Kidney (tissue), 14 donors: ENCODE data around the gene LYRM2. TPM values are rescaled to one million over a fixed set of nuclear protein-coding genes. Genes with fewer than 3 reads are reported as not detected.

Source experiments
- DNase-seq, 5 donors: peaks; one replicate each; pipeline ENCODE4 v3.0.0-alpha.2; 2013 to 2020
- FAIRE-seq: peaks from 2 replicates; lab custom pipeline; 2012; peaks lifted over from hg19 to GRCh38; lab: Jason Lieb, UNC
- H3K27ac ChIP-seq, 2 donors: one replicate each; pipeline ENCODE4 v1.7.0; 2013; ENCODE audit warnings: low read depth in 2 of 2, low read length in 2 of 2, inconsistent platforms in 1 of 2
- H3K27me3 ChIP-seq: one replicate; pipeline ENCODE4 v1.7.1; 2013; ENCODE audit warnings: low read length, inconsistent platforms; ENCODE audit not compliant: control insufficient read depth, insufficient read depth
- H3K36me3 ChIP-seq, 3 donors: one replicate each; pipeline versions ENCODE4 v1.7.0 to v1.7.1; 2013; ENCODE audit warnings: low read length in 3 of 3, control low read depth in 1 of 3, inconsistent platforms in 1 of 3; ENCODE audit not compliant: insufficient read depth in 3 of 3, control insufficient read depth in 2 of 3
- H3K4me1 ChIP-seq, 3 donors: one replicate each; pipeline versions ENCODE4 v1.7.0 to v1.7.1; 2013; ENCODE audit warnings: low read length in 3 of 3, inconsistent platforms in 1 of 3, low read depth in 1 of 3; ENCODE audit not compliant: control insufficient read depth in 2 of 3, insufficient read depth in 2 of 3
- H3K4me3 ChIP-seq, 3 donors: one replicate each; pipeline versions ENCODE4 v1.7.0 to v1.8.1; 2013; ENCODE audit warnings: low read length in 3 of 3, control low read depth in 1 of 3, inconsistent platforms in 1 of 3
- H3K9ac ChIP-seq, 3 donors: one replicate each; pipeline versions ENCODE4 v1.7.0 to v1.7.1; 2013; ENCODE audit warnings: low read length in 3 of 3, control low read depth in 1 of 3, inconsistent platforms in 1 of 3
- H3K9me3 ChIP-seq, 3 donors: one replicate each; pipeline versions ENCODE4 v1.7.0 to v1.7.1; 2013; ENCODE audit warnings: low read length in 3 of 3, control low read depth in 1 of 3, inconsistent platforms in 1 of 3; ENCODE audit not compliant: control insufficient read depth in 2 of 3, insufficient read depth in 1 of 3
- intact Hi-C: fragments of 100-400 bp; cut with DNase I; formaldehyde crosslinking; loops from one replicate; pipeline ENCODE4 v1.11.1; 2022
- polyA plus RNA-seq: library from polyadenylated mRNA; stranded (reverse); fragments of 350-450 nt; fragmentation: Illumina TruSeq; extraction: RNeasy Lipid Tissue Mini Kit (QIAGEN cat#74804); gene quantifications from one replicate; pipeline ENCODE4 v1.2.3, GENCODE V29; 2014; ENCODE audit warnings: low read depth, low replicate concordance; ENCODE audit not compliant: insufficient read depth
- total RNA-seq: library from RNA; stranded (reverse); fragmentation: NEBNext Ultra II Directional; extraction: Animal tissue kit (Norgen Biotek cat#: 25700); gene quantifications from one replicate; pipeline ENCODE4 v1.2.1, GENCODE V29; 2021
- TF ChIP-seq, protein P1 (sequence below): IDR thresholded peaks from 3 replicates; pipeline ENCODE4 v1.5.1; 2012; ENCODE audit warnings: mild to moderate bottlenecking, moderate library complexity, borderline replicate concordance; ENCODE audit not compliant: insufficient read depth; ENCODE audit errors: extremely low read depth
- donor health status: control.
- donor health status: control.
- donor health status: control.
- donor health status: control.
- donor health status: control.
- donor health status: DM: yes; HTN: yes; CAD: no.
- donor health status: Normal renal cell carcinoma (clear cell type).

LYRM2 gene
- total and polyA plus RNA-seq, 2 donors from 2014 or later: 22.6 to 42.8 TPM

DNA sequence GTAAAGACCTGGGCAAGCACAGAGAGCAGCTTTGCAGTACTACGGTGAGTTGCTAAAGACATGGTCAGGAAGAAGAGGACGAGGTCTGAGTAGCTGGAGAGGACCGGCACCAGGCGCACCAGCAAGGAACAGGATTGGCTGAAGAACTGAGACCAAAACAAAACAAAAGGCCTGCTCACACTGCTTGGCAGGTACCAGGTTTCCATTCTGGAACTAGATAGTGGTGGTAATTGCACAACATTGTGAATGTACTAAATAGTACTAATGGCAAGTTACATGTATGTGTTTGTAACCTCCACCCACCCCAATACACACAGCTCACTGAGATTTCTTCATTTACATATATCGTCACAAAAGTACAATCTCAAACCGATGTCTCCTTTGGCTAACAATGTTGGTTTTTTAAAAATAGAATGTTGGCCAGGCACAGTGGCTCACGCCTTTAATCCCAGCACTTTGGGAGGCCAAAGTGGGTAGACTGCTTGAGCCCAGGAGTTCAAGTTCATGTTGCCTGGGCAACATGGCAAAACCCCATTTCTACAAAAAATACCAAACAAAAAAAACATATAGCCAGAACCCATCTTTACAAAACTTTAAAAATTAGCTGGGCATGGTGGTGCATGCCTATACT lies 32.5 kb upstream of the LYRM2 start:
- no peak for DNase-seq
- Histone ChIP-seq H3K9me3 (no peaks in the 10 kb centered on the region), H3K9ac (no peak overlapping the region), H3K4me3 (no peak overlapping the region), H3K27me3 (no peaks in the 10 kb centered on the region), H3K4me1 (no peaks in the 10 kb centered on the region), H3K36me3 (peaks cover 11 to 51% (median 38%) of the 10 kb centered on the region in 3 donors), H3K27ac (no peak overlapping the region)
- no peak for FAIRE-seq
- intact Hi-C loops: no loop called here
- TF ChIP-seq, protein P1, sequence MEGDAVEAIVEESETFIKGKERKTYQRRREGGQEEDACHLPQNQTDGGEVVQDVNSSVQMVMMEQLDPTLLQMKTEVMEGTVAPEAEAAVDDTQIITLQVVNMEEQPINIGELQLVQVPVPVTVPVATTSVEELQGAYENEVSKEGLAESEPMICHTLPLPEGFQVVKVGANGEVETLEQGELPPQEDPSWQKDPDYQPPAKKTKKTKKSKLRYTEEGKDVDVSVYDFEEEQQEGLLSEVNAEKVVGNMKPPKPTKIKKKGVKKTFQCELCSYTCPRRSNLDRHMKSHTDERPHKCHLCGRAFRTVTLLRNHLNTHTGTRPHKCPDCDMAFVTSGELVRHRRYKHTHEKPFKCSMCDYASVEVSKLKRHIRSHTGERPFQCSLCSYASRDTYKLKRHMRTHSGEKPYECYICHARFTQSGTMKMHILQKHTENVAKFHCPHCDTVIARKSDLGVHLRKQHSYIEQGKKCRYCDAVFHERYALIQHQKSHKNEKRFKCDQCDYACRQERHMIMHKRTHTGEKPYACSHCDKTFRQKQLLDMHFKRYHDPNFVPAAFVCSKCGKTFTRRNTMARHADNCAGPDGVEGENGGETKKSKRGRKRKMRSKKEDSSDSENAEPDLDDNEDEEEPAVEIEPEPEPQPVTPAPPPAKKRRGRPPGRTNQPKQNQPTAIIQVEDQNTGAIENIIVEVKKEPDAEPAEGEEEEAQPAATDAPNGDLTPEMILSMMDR: no peak

DNA sequence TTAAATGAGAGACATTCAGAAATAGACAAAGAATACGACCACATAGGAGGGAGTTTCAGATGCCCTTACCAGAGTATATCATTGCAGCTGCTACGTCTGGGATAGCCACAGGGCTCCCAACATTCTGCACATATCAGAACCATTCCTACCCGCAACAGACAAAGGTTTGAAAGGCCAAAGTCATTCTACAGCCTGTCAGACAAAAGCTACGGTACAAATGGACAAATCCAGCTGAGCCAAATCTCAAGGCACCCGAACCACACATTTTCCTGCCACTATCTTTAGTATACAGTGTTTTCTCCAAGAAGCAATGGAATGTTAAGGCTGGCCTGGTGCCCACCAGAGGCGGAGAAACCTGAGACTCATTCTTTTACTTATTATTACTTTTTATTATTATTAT lies 30.5 kb upstream of the LYRM2 start:
- Histone ChIP-seq H3K9me3 (no peaks in the 10 kb centered on the region), H3K9ac (no peak overlapping the region), H3K27me3 (no peaks in the 10 kb centered on the region), H3K4me1 (no peaks in the 10 kb centered on the region), H3K27ac (no peak overlapping the region), H3K36me3 (peaks cover 11 to 33% (median 25%) of the 10 kb centered on the region in 3 donors), H3K4me3 (no peak overlapping the region)
- no peak for FAIRE-seq
- intact Hi-C loops: no loop called here
- TF ChIP-seq, protein P1: no peak
- no peak for DNase-seq

DNA sequence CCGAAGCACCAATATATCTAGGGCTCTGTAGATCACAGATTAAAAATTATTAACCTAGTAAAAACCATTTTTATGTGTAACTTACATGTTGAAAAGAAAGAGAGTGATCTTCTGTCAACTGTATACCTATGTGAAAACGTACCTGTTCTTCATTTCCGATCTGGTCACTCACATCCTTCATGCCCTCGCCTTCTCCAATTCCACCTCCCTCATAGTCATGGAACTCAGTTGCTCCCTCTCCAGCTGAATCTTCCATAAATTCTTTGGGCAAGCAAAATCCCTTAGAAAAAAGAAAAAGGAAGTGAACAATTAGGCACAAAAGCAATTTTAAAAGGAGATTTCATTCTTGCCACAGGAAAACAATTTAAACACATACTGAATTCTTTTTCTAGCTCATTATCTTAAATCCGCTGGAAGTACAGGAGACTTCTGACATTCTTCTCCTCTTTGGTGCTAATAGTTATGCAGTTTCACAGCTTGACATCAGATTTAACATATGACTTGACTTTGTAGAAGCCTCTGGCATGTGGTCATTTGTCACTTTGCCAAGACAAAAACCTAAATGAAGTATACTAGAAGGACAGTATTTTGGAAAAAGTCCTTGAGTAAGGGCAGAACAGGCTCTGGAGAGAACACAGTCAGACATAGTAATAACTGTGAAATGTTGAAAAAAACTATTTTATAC lies 29.5 kb upstream of the LYRM2 start:
- H3K9ac ChIP-seq: no peak overlapping the region
- H3K9me3 ChIP-seq: no peaks in the 10 kb centered on the region
- H3K36me3 ChIP-seq: peaks cover 9 to 32% (median 21%) of the 10 kb centered on the region in 3 donors
- TF ChIP-seq, protein P1: no peak
- intact Hi-C loops: no loop called here
- no peak overlapping the region for H3K4me3 ChIP-seq
- no peak overlapping the region for H3K27ac ChIP-seq
- H3K4me1 ChIP-seq: no peaks in the 10 kb centered on the region
- DNase-seq: no peak
- FAIRE-seq: no peak
- no peaks in the 10 kb centered on the region for H3K27me3 ChIP-seq
